ENCODE measurements around the gene THRAP3.

- TF ChIP-seq GATA2 (IDR thresholded peaks at IDR 0.05; ENCODE audit: low read depth, low read length) (no peak), GATA3 (IDR thresholded peaks at IDR 0.05; ENCODE audit: low read depth, low read length) (no peak)
Measured at GRCh38 chr1:36231191-36231590, 6.9 kb downstream of the THRAP3 start.

All from SH-SY5Y (cell line).